Testis (tissue), 2 donors: ENCODE results near the gene SLC35F4.

Source experiments
- POLR2A ChIP-seq: fragments of 450-650 bp; IDR thresholded peaks from one replicate; pipeline ENCODE4 v1.6.1; 2017; ENCODE audit warnings: antibody characterized with exemption, mild to moderate bottlenecking, moderate library complexity
- TF ChIP-seq, protein P1 (sequence below), 3 experiments: fragments of 450-650 bp in 2 of 3; fragments of 200-600 bp in 1 of 3; sonication (generic) in 1 of 3; IDR thresholded peaks; one replicate each; pipeline ENCODE4 v1.5.1; 2016 to 2019; ENCODE audit warnings: antibody characterized with exemption in 3 of 3, mild to moderate bottlenecking in 2 of 3, moderate library complexity in 1 of 3

DNA sequence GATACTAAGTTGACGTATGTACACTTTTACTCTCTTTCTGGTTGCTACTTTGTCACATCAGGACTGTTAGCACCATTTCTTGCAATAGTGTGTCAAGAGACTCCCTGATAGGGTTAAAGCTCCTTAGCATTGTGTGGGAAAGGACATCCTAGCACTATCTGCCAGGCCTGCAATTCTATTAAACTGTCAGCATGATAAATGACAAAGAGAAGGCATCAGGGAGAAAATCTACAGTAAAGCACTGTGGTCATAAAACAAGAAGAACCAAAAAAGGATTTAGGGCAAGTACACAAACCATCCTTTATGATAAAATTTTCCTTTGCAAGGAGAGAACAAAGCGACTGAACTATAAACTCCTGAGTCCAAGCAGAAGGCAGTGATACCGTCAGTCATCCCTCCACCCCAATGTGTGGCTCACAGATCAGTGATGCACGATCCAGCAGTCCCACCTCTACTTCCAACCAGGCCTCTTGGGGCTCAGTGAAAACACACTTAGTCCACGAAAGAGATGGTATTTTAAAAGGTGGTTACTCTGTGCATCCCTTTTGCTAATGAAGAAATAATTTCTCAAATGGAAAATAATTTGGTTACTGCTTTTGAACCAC, 31.4 kb upstream of the SLC35F4 start:
- TF ChIP-seq POLR2A = no peak
- TF ChIP-seq, protein P1, sequence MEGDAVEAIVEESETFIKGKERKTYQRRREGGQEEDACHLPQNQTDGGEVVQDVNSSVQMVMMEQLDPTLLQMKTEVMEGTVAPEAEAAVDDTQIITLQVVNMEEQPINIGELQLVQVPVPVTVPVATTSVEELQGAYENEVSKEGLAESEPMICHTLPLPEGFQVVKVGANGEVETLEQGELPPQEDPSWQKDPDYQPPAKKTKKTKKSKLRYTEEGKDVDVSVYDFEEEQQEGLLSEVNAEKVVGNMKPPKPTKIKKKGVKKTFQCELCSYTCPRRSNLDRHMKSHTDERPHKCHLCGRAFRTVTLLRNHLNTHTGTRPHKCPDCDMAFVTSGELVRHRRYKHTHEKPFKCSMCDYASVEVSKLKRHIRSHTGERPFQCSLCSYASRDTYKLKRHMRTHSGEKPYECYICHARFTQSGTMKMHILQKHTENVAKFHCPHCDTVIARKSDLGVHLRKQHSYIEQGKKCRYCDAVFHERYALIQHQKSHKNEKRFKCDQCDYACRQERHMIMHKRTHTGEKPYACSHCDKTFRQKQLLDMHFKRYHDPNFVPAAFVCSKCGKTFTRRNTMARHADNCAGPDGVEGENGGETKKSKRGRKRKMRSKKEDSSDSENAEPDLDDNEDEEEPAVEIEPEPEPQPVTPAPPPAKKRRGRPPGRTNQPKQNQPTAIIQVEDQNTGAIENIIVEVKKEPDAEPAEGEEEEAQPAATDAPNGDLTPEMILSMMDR (IDR thresholded peaks at IDR 0.05) = no peak
